Colon (tissue), 2 donors: ENCODE measurements around the gene SERPINA10.
A peak's percentile ranks its signal among the peaks of the same experiment; 100 is the strongest.

ENCODE experiments used
- FAIRE-seq: peaks from 2 replicates; lab custom pipeline; 2012; peaks lifted over from hg19 to GRCh38; lab: Jason Lieb, UNC
- donor health status: control.
- donor health status: control.

The SERPINA10 gene, protein sequence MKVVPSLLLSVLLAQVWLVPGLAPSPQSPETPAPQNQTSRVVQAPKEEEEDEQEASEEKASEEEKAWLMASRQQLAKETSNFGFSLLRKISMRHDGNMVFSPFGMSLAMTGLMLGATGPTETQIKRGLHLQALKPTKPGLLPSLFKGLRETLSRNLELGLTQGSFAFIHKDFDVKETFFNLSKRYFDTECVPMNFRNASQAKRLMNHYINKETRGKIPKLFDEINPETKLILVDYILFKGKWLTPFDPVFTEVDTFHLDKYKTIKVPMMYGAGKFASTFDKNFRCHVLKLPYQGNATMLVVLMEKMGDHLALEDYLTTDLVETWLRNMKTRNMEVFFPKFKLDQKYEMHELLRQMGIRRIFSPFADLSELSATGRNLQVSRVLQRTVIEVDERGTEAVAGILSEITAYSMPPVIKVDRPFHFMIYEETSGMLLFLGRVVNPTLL

DNA sequence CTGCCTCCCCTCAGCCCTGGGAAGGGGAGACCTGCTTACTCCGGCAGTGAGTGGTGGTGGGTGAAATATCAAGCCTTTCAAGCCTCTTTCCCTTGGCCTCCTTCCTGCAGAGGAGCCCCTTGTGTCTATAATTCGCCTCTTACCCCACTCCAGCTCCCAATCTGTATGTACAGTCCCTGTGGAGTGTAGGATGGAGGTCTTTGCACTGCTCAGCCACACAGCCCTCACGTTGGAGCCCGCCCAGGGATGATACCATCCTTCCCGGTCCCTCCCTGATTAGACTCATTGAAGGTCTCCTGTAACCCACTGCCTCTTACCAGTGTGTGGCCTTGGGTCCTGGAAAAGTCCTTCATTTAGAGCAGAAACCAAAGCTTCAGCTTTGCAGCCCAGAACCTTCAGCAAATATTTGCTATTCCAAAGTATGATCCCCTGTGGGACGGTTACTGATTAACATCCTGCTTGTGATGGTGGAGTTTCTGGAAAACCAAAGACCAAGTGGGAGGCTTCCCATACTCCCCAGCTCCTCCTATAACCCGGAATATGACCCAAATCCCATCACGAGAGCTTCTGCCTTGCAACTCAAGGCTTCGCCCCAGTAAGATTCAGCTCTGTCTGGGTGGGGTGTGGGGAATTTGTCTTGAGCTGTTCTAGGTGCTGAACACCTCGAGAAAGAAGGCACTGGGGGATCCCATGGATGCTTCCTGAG lies at the start of gene SERPINA10:
SERPINA10 (minus strand) TSS at position 397 of the 706 bp plus-strand sequence. CDS start 2,675 bp downstream, outside the sequence.
- no peak for FAIRE-seq

- no peak for FAIRE-seq
Measured at GRCh38 chr14:94342334-94342934, 49.4 kb upstream of the SERPINA10 start.

- FAIRE-seq = no peak
Measured at GRCh38 chr14:94341656-94342333, 48.7 kb upstream of the SERPINA10 start.

DNA sequence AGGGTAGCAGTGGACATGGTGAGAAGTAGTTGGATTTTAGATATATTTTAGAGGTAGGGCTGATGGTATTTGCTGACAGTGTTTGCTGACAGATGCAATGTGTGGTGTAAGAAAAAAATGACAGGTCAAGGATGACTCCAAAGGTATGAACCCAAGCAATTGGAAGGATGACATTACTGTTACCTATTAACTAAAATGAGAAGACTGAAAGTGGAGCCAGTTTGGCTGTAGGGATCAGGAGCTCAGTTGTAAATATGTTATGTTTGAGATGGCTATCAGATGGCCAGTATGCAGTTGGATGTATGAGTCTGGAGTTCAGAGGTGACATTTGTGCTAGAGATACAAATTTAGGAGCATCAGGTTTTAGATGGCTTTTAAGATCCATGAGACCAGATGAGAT lies 47.5 kb upstream of the SERPINA10 start:
- no peak for FAIRE-seq

DNA sequence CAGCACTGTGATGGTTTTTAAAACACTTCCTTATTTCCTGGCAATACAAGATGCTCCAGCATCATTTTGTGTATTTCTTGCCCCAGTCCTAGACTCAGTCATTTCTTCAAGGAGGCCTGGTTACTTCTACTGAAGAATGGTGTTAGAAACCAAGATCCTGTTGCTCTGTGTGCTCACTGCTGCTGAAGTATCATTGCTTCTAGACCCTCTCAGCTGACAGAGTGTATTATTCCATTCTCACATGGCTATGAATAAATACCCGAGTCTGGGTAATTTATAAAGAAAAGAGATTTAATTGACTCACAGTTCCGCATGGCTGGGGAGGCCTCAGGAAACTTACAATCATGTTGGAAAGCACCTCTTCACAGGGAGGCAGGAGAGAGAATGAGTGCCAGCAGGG lies 45.0 kb upstream of the SERPINA10 start:
- no peak for FAIRE-seq

DNA sequence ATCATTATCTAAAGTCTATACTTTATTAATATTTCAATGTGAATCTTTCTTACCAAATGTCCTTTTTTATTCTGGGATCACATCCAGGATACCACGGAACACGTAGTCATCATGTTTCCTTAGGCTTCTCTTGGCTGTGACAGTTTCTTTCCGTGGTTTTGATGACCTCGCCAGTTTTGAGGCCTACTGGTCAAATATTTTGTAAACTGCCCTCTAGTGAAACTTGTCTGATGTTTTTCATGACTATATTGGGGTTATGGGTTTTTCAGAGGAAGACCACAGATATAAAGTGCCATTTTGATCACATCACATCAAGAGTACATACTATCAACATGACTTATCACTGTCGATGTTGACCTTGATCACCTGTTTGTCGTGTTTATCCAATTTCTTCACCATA lies 44.2 kb upstream of the SERPINA10 start:
- FAIRE-seq = no peak

GRCh38 chr14:94334872-94335271 lies 41.8 kb upstream of the SERPINA10 start:
- FAIRE-seq = no peak

GRCh38 chr14:94332587-94332986 lies 39.5 kb upstream of the SERPINA10 start:
- no peak for FAIRE-seq

- no peak for FAIRE-seq
Measured at GRCh38 chr14:94332063-94332583, 39.1 kb upstream of the SERPINA10 start.

DNA sequence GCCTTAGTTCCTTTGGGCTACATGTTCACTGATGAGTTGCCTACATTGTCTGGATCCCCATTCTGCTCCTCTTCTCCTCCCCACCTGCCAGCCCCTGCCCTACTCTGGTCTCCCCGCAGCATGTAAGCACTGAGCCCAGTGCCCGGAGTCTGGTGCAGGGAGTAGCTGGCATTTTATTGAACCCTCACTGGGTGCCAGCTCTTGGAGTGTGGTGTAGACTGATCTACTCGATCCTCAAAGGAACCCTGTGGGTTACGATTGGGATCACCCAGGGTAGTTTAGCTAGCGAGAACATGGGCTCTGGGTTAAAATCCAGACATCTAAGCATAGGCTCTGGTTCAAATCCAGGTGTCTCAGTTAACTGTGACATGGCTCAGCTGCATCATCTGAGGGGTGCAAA lies 38.4 kb upstream of the SERPINA10 start:
- FAIRE-seq = no peak

GRCh38 chr14:94330857-94331256 lies 37.8 kb upstream of the SERPINA10 start:
- no peak for FAIRE-seq

GRCh38 chr14:94330432-94330831 lies 37.4 kb upstream of the SERPINA10 start:
- no peak for FAIRE-seq

GRCh38 chr14:94329857-94330256 lies 36.8 kb upstream of the SERPINA10 start:
- no peak for FAIRE-seq

GRCh38 chr14:94328196-94328595 lies 35.1 kb upstream of the SERPINA10 start:
- no peak for FAIRE-seq

GRCh38 chr14:94322648-94323570 lies 29.8 kb upstream of the SERPINA10 start, which contains the start of gene SERPINA6:
Gene SERPINA6 (minus strand): TSS chr14:94323336. CDS start chr14:94314648, 8,688 bp downstream.
- FAIRE-seq = no peak

DNA sequence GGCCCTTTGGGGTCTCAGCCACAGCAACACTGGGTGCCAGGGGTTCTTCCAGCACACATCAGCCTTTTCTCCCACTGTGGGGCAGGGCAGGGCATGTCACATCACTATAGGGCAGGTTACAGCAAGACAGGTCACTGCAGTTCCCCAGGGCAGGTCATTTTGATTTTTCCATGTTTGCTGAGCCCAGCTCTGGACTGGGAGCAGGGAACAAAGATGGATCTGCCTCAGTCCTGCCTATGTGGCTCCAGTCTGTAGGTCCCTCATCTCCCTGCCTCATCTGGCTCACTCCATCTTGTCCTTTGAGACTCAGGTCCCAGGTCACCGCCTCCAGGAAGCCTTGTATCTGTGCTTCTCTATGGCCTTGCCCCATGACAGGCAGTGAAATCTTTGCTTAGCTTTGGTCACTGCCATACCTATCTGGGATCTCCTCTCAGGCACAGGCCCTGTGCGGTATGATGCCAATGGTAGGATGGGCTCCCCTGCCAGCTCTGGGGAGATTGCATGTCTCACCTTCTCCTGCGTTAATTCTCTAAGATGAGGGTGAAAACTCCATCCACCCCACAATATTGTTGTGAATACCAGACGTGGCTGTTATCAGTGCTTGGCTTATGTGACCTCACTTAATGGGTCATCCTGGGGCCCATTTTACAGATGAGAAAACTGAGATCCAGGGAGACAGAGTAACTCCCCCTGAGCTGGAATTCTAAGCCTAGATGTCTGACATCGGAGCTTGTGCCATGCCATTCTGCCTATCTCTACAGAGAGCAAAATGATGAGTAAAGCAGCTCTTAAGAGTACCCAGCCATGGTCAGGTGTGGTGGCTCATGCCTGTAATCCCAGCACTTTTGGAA lies 28.6 kb upstream of the SERPINA10 start:
- no peak for FAIRE-seq

- FAIRE-seq = peak; percentile 41
Measured at GRCh38 chr14:94320243-94320642, 27.2 kb upstream of the SERPINA10 start.

DNA sequence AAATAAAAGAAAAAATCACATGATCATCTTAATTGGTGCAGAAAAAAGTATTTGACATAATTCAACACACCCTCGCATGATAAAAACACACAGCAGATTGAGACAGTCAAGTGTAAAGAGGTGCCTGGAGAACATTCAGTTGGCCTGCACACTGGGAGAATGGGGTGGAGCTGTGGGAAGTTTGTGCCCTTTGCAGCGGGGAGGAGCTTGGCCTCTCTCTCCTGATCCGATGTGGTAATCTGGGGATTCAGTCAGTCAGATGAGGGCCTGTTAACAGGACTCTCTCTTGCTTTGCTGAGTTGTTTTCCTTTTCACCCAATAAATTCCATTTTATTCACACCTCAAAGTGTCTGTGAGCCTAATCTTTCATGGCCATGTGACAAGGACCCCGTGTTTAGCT lies 24.2 kb upstream of the SERPINA10 start:
- no peak for FAIRE-seq

DNA sequence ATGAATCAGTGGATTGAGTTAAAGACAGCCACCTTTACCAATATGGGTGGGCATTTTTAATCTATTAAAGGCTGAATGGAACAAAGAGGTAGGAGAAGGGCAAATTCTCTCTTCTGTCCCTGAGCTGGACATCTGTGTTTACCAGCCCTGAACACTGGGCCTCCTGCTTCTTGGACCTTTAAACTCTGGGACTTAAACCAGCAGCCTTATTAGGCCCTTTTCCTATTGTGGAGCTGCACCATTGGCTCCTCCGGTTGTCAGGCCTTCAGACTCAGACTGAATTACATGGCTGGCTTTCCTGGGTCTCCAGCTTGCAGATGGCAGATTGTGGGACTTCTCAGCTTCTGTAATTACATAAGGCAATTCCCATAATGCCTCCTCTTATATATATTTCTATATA lies 23.6 kb upstream of the SERPINA10 start:
- no peak for FAIRE-seq

DNA sequence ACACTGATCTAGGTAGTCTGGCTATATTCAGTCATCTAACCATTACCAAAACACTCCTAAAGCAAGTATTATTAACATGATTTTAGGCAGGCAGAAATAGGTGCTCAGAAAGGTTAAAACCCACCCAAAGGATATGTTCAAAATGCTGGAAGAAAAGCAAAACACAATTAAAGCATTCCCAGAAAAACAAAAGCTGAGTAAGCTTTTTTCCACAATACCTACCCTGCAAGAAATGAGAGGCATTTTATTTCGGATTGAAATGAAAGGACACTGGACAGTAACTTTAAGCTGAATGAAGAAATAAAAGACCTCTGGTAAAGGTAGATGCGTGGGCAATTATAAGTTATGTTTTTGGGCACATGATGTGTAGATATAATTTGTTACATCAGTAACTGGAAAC lies 21.8 kb upstream of the SERPINA10 start:
- FAIRE-seq = no peak
